ENCODE measurements around the gene ZRSR2.
A peak's percentile ranks its signal among the peaks of the same experiment; 100 is the strongest.

The ZRSR2 gene

GRCh38 chrX:15853586-15854079, 63.3 kb downstream of the ZRSR2 start:
- H3K27ac Mint-ChIP-seq = peak overlapping the region; percentile 89
- H3K36me3 Mint-ChIP-seq = peaks cover 10 to 18% of the 10 kb centered on the region in 2 donors
- no peaks in the 10 kb centered on the region for H3K9me3 Mint-ChIP-seq
- peak overlapping the region; percentile 80 to 81 for H3K4me3 Mint-ChIP-seq
- H3K4me1 Mint-ChIP-seq = peaks cover 11 to 24% of the 10 kb centered on the region in 2 donors
- H3K27me3 Mint-ChIP-seq = no peaks in the 10 kb centered on the region
- no peak for DNase-seq
- no peak for ATAC-seq (replicated peaks)

- peak overlapping the region; percentile 80 to 81 for H3K4me3 Mint-ChIP-seq
Measured at GRCh38 chrX:15854080-15854655, 63.9 kb downstream of the ZRSR2 start.

GRCh38 chrX:15854712-15855567, 64.7 kb downstream of the ZRSR2 start, which contains the start of gene AP1S2:
Gene AP1S2 (minus strand): TSS chrX:15854813. CDS start chrX:15852524, 2,289 bp downstream.
- H3K4me3 Mint-ChIP-seq = peak within 1 kb of the TSS; percentile 94 to 97
- peaks cover 7 to 18% of the 10 kb centered on the region in 2 donors for H3K4me1 Mint-ChIP-seq
- no peaks in the 10 kb centered on the region for H3K27me3 Mint-ChIP-seq
- no peaks in the 10 kb centered on the region for H3K9me3 Mint-ChIP-seq
- peak; percentile 99 for DNase-seq
- H3K36me3 Mint-ChIP-seq = peaks cover 6 to 13% of the 10 kb centered on the region in 2 donors
- H3K27ac Mint-ChIP-seq = peak within 1 kb of the TSS; percentile 99
- peak; percentile 90 to 93 for ATAC-seq (replicated peaks)

More at GRCh38 chrX:15854080-15854655, 63.9 kb downstream of the ZRSR2 start:
- Mint-ChIP-seq H3K4me1 (peaks cover 11 to 24% of the 10 kb centered on the region in 2 donors), H3K36me3 (peaks cover 10 to 18% of the 10 kb centered on the region in 2 donors), H3K27me3 (no peaks in the 10 kb centered on the region), H3K9me3 (no peaks in the 10 kb centered on the region), H3K27ac (peak overlapping the region; percentile 89)
- ATAC-seq (replicated peaks) (peak; percentile 18 to 24), DNase-seq (peak; percentile 53)

GRCh38 chrX:15855568-15856221, 65.4 kb downstream of the ZRSR2 start:
- DNase-seq (peak; percentile 67), ATAC-seq (replicated peaks) (peak; percentile 35 to 41)
- Mint-ChIP-seq H3K4me1 (peaks cover 6 to 11% of the 10 kb centered on the region in 2 donors), H3K9me3 (no peaks in the 10 kb centered on the region), H3K27me3 (no peaks in the 10 kb centered on the region), H3K27ac (peak overlapping the region; percentile 99), H3K36me3 (peaks cover 4 to 8% of the 10 kb centered on the region in 2 donors), H3K4me3 (peak overlapping the region; percentile 94 to 97)

- DNase-seq (no peak), ATAC-seq (replicated peaks) (peak; percentile 9 to 20)
- Mint-ChIP-seq H3K27me3 (peaks cover 0 to under 1% of the 10 kb centered on the region in 2 donors), H3K27ac (peak overlapping the region; percentile 99), H3K36me3 (peaks cover 0 to 3% of the 10 kb centered on the region in 2 donors), H3K4me3 (peak overlapping the region; percentile 94 to 97), H3K9me3 (no peaks in the 10 kb centered on the region), H3K4me1 (peaks cover 6% of the 10 kb centered on the region in 2 donors)
Measured at GRCh38 chrX:15856222-15856587, 65.9 kb downstream of the ZRSR2 start.

- Mint-ChIP-seq H3K4me3 (peak overlapping the region; percentile 94 to 97), H3K4me1 (peaks cover 5 to 6% of the 10 kb centered on the region in 2 donors), H3K27ac (peak overlapping the region; percentile 99), H3K36me3 (no peaks in the 10 kb centered on the region), H3K27me3 (peaks cover 0 to 5% of the 10 kb centered on the region in 2 donors), H3K9me3 (no peaks in the 10 kb centered on the region)
- DNase-seq (no peak), ATAC-seq (replicated peaks) (no peak)
Measured at GRCh38 chrX:15856636-15857035, 66.4 kb downstream of the ZRSR2 start.

- Mint-ChIP-seq H3K36me3 (no peaks in the 10 kb centered on the region), H3K4me1 (peaks cover 0 to 4% of the 10 kb centered on the region in 2 donors), H3K27me3 (peaks cover 0 to 7% of the 10 kb centered on the region in 2 donors), H3K4me3 (no peak overlapping the region), H3K9me3 (no peaks in the 10 kb centered on the region), H3K27ac (no peak overlapping the region)
- ATAC-seq (replicated peaks) = no peak
- DNase-seq = no peak
Measured at GRCh38 chrX:15858051-15858450, 67.8 kb downstream of the ZRSR2 start.

GRCh38 chrX:15860921-15861320, 70.6 kb downstream of the ZRSR2 start:
- Mint-ChIP-seq H3K4me1 (peaks cover 0 to 4% of the 10 kb centered on the region in 2 donors), H3K27ac (no peak overlapping the region), H3K36me3 (no peaks in the 10 kb centered on the region), H3K9me3 (no peaks in the 10 kb centered on the region), H3K27me3 (peaks cover 0 to 7% of the 10 kb centered on the region in 2 donors), H3K4me3 (no peak overlapping the region)
- DNase-seq (no peak), ATAC-seq (replicated peaks) (no peak)

GRCh38 chrX:15864023-15864422, 73.7 kb downstream of the ZRSR2 start:
- H3K4me3 Mint-ChIP-seq = no peak overlapping the region
- ATAC-seq (replicated peaks) = no peak
- H3K9me3 Mint-ChIP-seq = no peaks in the 10 kb centered on the region
- peaks cover 0 to 7% of the 10 kb centered on the region in 2 donors for H3K27me3 Mint-ChIP-seq
- no peaks in the 10 kb centered on the region for H3K36me3 Mint-ChIP-seq
- H3K4me1 Mint-ChIP-seq = no peaks in the 10 kb centered on the region
- DNase-seq = no peak
- H3K27ac Mint-ChIP-seq = no peak overlapping the region

GRCh38 chrX:15864629-15865028, 74.3 kb downstream of the ZRSR2 start:
- no peaks in the 10 kb centered on the region for H3K36me3 Mint-ChIP-seq
- H3K4me3 Mint-ChIP-seq = no peak overlapping the region
- ATAC-seq (replicated peaks) = no peak
- H3K4me1 Mint-ChIP-seq = no peaks in the 10 kb centered on the region
- DNase-seq = no peak
- H3K27ac Mint-ChIP-seq = no peak overlapping the region
- no peaks in the 10 kb centered on the region for H3K9me3 Mint-ChIP-seq
- peaks cover 0 to 7% of the 10 kb centered on the region in 2 donors for H3K27me3 Mint-ChIP-seq

- H3K4me1 Mint-ChIP-seq = no peaks in the 10 kb centered on the region
Measured at GRCh38 chrX:15866147-15866546, 75.9 kb downstream of the ZRSR2 start.

GRCh38 chrX:15869695-15870094, 79.4 kb downstream of the ZRSR2 start:
- ATAC-seq (replicated peaks) (no peak), DNase-seq (no peak)
- H3K27ac Mint-ChIP-seq = no peak overlapping the region
- no peak overlapping the region for H3K4me3 Mint-ChIP-seq
- H3K9me3 Mint-ChIP-seq = no peaks in the 10 kb centered on the region
- no peaks in the 10 kb centered on the region for H3K27me3 Mint-ChIP-seq
- H3K4me1 Mint-ChIP-seq = peaks cover 1 to 2% of the 10 kb centered on the region in 2 donors
- no peaks in the 10 kb centered on the region for H3K36me3 Mint-ChIP-seq

More at GRCh38 chrX:15866147-15866546, 75.9 kb downstream of the ZRSR2 start:
- H3K36me3 Mint-ChIP-seq = no peaks in the 10 kb centered on the region
- H3K27me3 Mint-ChIP-seq = peaks cover 0 to 7% of the 10 kb centered on the region in 2 donors
- no peak for DNase-seq
- ATAC-seq (replicated peaks) = no peak
- no peaks in the 10 kb centered on the region for H3K9me3 Mint-ChIP-seq
- no peak overlapping the region for H3K4me3 Mint-ChIP-seq
- H3K27ac Mint-ChIP-seq = no peak overlapping the region

- Mint-ChIP-seq H3K27ac (no peak overlapping the region), H3K4me1 (peaks cover 1 to 8% of the 10 kb centered on the region in 2 donors), H3K36me3 (no peaks in the 10 kb centered on the region), H3K27me3 (no peaks in the 10 kb centered on the region), H3K9me3 (no peaks in the 10 kb centered on the region), H3K4me3 (no peak overlapping the region)
- DNase-seq (no peak), ATAC-seq (replicated peaks) (no peak)
Measured at GRCh38 chrX:15870310-15870709, 80.0 kb downstream of the ZRSR2 start.
